ENCODE data around the gene USP17L22.
"Not testable (repeated sequence)": the region's sequence is repeated elsewhere in the genome, so short reads cannot be mapped to it uniquely, and the experiment has no call there.

DNA sequence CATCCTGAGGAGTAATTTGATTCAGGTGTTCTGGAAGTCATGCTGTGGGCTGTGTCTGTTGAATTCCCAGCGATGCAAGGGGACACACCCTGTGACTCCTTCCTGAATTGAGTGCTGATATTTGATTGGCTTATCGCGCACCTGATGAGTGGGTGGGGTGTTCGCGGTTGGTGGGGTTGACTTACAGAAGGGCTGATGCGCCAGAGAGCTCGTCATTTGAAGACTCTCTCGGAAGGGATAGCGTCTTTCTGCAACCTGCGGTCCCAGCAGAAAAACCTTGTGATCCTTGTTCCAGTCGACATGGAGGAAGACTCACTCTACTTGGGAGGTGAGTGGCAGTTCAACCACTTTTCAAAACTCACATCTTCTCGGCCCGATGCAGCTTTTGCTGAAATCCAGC lies 14.3 kb upstream of the USP17L22 start, which contains the start of gene USP17L19:
- TF ChIP-seq, protein P1, sequence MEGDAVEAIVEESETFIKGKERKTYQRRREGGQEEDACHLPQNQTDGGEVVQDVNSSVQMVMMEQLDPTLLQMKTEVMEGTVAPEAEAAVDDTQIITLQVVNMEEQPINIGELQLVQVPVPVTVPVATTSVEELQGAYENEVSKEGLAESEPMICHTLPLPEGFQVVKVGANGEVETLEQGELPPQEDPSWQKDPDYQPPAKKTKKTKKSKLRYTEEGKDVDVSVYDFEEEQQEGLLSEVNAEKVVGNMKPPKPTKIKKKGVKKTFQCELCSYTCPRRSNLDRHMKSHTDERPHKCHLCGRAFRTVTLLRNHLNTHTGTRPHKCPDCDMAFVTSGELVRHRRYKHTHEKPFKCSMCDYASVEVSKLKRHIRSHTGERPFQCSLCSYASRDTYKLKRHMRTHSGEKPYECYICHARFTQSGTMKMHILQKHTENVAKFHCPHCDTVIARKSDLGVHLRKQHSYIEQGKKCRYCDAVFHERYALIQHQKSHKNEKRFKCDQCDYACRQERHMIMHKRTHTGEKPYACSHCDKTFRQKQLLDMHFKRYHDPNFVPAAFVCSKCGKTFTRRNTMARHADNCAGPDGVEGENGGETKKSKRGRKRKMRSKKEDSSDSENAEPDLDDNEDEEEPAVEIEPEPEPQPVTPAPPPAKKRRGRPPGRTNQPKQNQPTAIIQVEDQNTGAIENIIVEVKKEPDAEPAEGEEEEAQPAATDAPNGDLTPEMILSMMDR (conservative IDR thresholded peaks at IDR 0.05; ENCODE audit: low read depth, low read length), result not testable (repeated sequence)
- not testable (repeated sequence) for TF ChIP-seq EZH2 (IDR thresholded peaks at IDR 0.05; ENCODE audit: borderline replicate concordance, low read depth, low read length, poor library complexity, severe bottlenecking)

All from A673 (cell line).